HepG2 (cell line): ENCODE data around the gene STC2. TPM values are rescaled to one million over a fixed set of nuclear protein-coding genes. Genes with fewer than 3 reads are reported as not detected.

Experiments used
- CEBPG ChIP-seq: IDR thresholded peaks from 2 replicates; pipeline ENCODE4 v1.6.1; 2016
- LCORL ChIP-seq, 2 experiments: fragments of 450-650 bp in 1 of 2; sonication (generic) in 1 of 2; formaldehyde crosslinking in 1 of 2; IDR thresholded peaks; 2 replicates each; pipeline versions ENCODE4 v1.5.0 to v1.6.1; 2017 to 2020; ENCODE audit warnings: antibody characterized with exemption in 1 of 2, missing genetic modification reagents in 1 of 2
- PRDM10 ChIP-seq: sonication (generic); formaldehyde crosslinking; IDR thresholded peaks from 2 replicates; pipeline ENCODE4 v1.4.0; 2020; ENCODE audit warnings: low read depth, missing genetic modification reagents
- microRNA-seq: library from miRNA; unstranded; fragments of <30 nt; microRNA quantifications from one replicate; pipeline ENCODE4, GENCODE V29; 2020
- polyA plus RNA-seq, 8 experiments: library from polyadenylated mRNA; depleted of rRNA in 3 of 8; stranded (reverse) in 7 of 8; unstranded in 1 of 8; fragments of >200 nt; fragmentation: Illumina TruSeq in 4 of 8; extraction: Trizol in 4 of 8; gene quantifications; 2 replicates each; pipeline versions ENCODE4 v1.2.1 to v1.2.3, GENCODE V29; 2011 to 2016; ENCODE audit warnings: low read depth in 4 of 8, missing spikeins in 1 of 8, mixed read lengths in 1 of 8; ENCODE audit not compliant: insufficient read depth in 1 of 8
- small RNA-seq, 3 experiments: library from RNA; depleted of rRNA; stranded (forward); fragments of <200 nt; gene quantifications; one replicate each; pipeline ENCODE3, GENCODE V24; 2012; ENCODE audit warnings: low read depth in 2 of 3, low replicate concordance in 1 of 3; ENCODE audit not compliant: insufficient read length in 3 of 3, insufficient read depth in 2 of 3
- total RNA-seq, 5 experiments: library from RNA; depleted of rRNA; stranded (reverse); fragments of >200 nt; fragmentation: Illumina TruSeq; extraction: Trizol; gene quantifications; 2 replicates each; pipeline ENCODE4 v1.2.3, GENCODE V29; 2016; ENCODE audit warnings: low read depth in 1 of 5

The STC2 gene
- total and polyA plus RNA-seq, 2 of the 13 experiments (the other 11 are each of a cell fraction or from before 2014, with no cell fraction given) = 27.1 to 69.2 TPM

GRCh38 chr5:173265433-173265832 is 62.8 kb downstream of the STC2 start (continued):
- TF ChIP-seq PRDM10 (CRISPR knock-in tag) (no peak), CEBPG (peak; percentile 71), LCORL (IDR thresholded peaks at IDR 0.05) (no peak), LCORL (CRISPR knock-in tag; IDR thresholded peaks at IDR 0.05) (peak; percentile 52; the same call in 1 of the 2 replicates)
- TF ChIP-seq, all 625 proteins: peak for 11

Small RNA genes within 50 kb of the gene (microRNA-seq; reads per million reads assigned to microRNA genes)
- gene MIR8056 = not detected

Small RNA genes within 50 kb of the gene (small RNA-seq; reads per million reads assigned to genes)
- gene MIR8056 (0 reads per million in 3 experiments), gene RNA5SP200 (0 reads per million in 3 experiments), gene RNU6-500P (0 reads per million in 3 experiments)

Other genes starting within 250 kb of the STC2 start
- 16.9 and 20.6 TPM in 2 replicates for gene BNIP1, start 183.9 kb downstream of the STC2 start, total RNA-seq (2016; rRNA removed; fragmentation: Illumina TruSeq; extraction: Trizol)
- 10.0 and 13.2 TPM in 2 replicates for gene BNIP1, start 183.9 kb downstream of the STC2 start, polyA plus RNA-seq (2011; rRNA removed)
- gene NKX2-5, start 93.2 kb downstream of the STC2 start, total RNA-seq (2016; rRNA removed; fragmentation: Illumina TruSeq; extraction: Trizol) = 0.49 and 0.93 TPM in 2 replicates
- 0.53 and 0.59 TPM in 2 replicates for gene NKX2-5, start 93.2 kb downstream of the STC2 start, polyA plus RNA-seq (2011; rRNA removed)